Subcutaneous adipose tissue (tissue), 4 donors: ENCODE measurements around the gene NAPSA. TPM values are rescaled to one million over a fixed set of nuclear protein-coding genes. Genes with fewer than 3 reads are reported as not detected.

ENCODE experiments used
- total RNA-seq, 4 donors: library from RNA; depleted of rRNA; stranded (reverse); fragments of >200 nt; gene quantifications; one replicate each; pipeline ENCODE4 v1.1.0, GENCODE V29; 2016
- TF ChIP-seq, protein P1 (sequence below): fragments of 450-650 bp; IDR thresholded peaks from one replicate; pipeline ENCODE4 v1.5.1; 2016; ENCODE audit warnings: low read depth, mild to moderate bottlenecking, control low read depth, antibody characterized with exemption, moderate library complexity

Gene NAPSA
- total RNA-seq, 4 donors from 2014 or later = 0.66 to 1.3 (median 0.85) TPM; not detected in 1

- TF ChIP-seq, protein P1, sequence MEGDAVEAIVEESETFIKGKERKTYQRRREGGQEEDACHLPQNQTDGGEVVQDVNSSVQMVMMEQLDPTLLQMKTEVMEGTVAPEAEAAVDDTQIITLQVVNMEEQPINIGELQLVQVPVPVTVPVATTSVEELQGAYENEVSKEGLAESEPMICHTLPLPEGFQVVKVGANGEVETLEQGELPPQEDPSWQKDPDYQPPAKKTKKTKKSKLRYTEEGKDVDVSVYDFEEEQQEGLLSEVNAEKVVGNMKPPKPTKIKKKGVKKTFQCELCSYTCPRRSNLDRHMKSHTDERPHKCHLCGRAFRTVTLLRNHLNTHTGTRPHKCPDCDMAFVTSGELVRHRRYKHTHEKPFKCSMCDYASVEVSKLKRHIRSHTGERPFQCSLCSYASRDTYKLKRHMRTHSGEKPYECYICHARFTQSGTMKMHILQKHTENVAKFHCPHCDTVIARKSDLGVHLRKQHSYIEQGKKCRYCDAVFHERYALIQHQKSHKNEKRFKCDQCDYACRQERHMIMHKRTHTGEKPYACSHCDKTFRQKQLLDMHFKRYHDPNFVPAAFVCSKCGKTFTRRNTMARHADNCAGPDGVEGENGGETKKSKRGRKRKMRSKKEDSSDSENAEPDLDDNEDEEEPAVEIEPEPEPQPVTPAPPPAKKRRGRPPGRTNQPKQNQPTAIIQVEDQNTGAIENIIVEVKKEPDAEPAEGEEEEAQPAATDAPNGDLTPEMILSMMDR = no peak
Measured at GRCh38 chr19:50349277-50350057, 16.0 kb downstream of the NAPSA start.

DNA sequence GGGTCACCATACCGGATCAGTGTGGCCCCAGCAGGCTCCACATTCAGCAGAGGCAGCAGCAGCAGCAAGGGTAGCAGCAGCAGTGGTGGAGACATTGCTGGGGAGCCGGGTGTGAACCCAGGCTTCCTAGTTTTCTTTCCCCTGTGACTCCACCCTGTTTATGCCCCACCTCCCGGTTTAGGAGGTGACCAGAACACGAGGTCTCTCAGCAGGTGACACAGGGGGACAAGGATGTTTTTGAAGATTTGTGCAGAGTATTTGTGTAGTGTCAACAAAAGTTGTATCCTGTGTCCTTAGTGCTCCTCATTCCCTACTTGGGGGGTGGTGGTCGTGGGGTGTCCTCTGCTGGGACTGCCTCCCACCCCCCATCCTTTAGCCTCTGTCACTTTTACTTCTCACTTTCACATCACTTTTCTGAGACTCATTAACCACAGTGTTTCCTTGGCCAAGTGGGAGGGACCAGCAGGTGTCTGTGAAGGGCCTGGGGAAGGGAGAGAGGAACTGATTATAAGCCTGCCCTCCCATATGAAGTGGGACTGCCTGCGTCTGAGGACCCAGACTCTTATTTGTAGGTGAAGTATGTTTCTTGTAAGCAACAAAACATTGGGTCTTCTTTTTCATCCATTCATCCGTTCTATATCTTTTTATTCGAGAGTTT, 20.6 kb downstream of the NAPSA start:
- TF ChIP-seq, protein P1 = no peak

DNA sequence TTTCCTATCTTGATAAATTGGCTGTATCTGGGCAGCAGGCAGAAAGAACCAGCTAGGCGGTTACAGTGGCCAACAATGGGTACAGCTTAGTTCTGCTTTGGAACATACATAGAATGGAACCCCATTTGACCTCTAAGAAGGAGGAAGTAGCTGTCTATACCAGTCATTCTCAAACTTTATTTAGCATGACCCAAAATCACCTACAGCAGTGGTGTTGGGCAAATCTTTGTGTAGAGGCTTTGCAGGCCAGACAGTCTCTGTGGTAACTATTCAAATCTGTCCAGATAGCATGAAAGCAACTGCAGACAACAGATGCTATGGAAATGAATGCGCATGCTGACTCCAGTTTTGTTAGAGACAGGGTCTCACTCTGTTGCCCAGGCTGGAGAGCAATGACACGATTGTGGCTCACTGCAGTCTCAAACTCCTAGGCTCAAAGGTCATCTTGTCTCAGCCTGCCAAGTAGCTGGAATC, 24.3 kb downstream of the NAPSA start:
- TF ChIP-seq, protein P1 = no peak

GRCh38 chr19:50340331-50340730, 25.1 kb downstream of the NAPSA start:
- TF ChIP-seq, protein P1 = no peak

DNA sequence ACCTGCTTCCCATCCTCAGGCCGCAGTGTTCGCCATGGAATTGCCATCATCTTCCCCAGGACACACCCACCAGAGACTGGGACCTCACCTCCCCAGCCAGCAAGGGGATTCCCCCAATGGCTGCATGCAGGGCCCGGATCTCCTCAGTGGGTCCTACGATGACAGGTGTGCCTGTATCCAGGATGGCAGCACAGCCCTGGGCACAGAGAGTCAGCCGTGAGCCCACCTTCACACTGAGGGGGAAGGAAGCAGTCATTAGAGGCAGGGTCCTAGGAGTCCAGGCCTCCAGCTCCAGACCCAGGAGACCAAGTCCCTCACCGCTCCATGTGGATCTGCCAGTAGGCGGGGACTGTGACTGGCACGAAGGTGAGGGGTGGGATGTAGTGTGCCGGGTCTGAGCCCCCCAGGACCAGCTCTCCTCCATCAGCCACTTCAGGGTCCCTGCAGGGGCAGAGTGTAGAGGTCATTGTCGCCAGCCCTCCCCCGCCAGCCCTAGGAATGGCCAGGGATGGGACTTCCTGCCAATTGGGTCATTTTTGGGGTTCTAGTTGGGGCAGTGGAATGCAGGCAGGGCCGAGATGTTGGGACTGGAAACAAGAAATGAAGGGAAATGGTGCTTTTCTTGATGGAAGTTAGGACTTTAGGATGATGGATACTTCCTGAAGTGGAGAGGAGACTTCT, 30.6 kb downstream of the NAPSA start:
- TF ChIP-seq, protein P1 = no peak

DNA sequence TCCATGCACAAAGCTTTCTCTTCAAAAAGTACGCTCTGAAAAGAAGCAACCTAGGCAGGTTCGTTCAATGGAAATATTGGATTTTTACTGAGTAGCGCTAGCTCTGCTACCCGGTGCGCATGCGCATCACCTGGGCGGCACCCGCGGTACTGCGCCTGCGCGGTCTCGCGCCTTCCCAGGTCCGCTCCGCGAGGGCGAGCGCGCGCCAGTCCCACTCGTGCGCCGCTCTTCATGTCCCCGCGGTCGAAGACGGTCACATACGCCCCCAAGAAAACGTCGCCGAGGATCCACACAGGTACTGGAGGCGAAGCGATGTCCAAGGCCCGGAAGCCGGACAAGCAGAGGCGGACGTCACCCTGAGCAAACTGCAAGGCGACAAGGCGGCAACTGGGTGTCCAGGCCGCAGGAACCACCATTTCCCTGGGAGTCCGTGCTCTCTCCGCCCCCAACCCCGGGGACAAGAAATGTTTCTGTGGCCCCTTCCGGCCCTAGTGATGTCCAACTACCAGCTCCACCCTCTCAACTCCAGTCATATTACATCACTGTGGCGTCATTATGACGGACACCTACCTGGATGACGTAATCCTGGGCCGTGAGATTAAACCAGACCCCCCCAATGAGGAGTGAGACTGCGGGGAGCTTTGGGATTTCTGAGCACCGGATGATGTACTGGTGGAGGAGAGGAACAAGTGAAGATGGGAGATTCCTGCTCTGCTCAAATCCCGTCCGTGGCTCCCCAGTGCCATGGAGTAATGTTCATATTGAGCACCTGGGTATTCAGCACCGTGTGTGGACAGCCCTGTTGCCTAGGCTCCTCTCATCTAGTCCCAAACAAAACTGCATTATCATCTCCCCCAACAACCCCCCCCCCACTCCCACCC, 31.5 kb downstream of the NAPSA start:
- TF ChIP-seq, protein P1 = no peak
